ENCODE data around the gene PSMB5.

PSMB5 gene

GRCh38 chr14:23043754-23044153 is 9.1 kb upstream of the PSMB5 start:
- DNase-seq (ENCODE audit: low read depth): no peak

- DNase-seq (ENCODE audit: low read depth): no peak
These were observed 8.4 kb upstream of the PSMB5 start for GRCh38 chr14:23043145-23043544.

GRCh38 chr14:23042162-23042965 is 7.7 kb upstream of the PSMB5 start, which contains the start of gene PSMB11:
TSS of gene PSMB11 (plus strand) at chr14:23042212. CDS start at chr14:23042226, 14 bp downstream.
- DNase-seq (ENCODE audit: low read depth): no peak

- DNase-seq (ENCODE audit: low read depth): no peak
These were observed 7.0 kb upstream of the PSMB5 start for GRCh38 chr14:23041729-23042128.

GRCh38 chr14:23040100-23040499 is 5.4 kb upstream of the PSMB5 start:
- DNase-seq (ENCODE audit: low read depth): no peak

GRCh38 chr14:23035303-23036144 is 824 bp upstream of the PSMB5 start:
- no peak for DNase-seq (ENCODE audit: low read depth)

- DNase-seq (ENCODE audit: low read depth): no peak
These were observed 751 bp downstream of the PSMB5 start for GRCh38 chr14:23033801-23034497.

GRCh38 chr14:23033251-23033727 is 1.4 kb downstream of the PSMB5 start:
- DNase-seq (ENCODE audit: low read depth): no peak

- DNase-seq (ENCODE audit: low read depth): no peak
These were observed 3.8 kb downstream of the PSMB5 start for GRCh38 chr14:23030936-23031335.

GRCh38 chr14:23028799-23029198 is 5.9 kb downstream of the PSMB5 start:
- no peak for DNase-seq (ENCODE audit: low read depth)

GRCh38 chr14:23025151-23025814 is 9.4 kb downstream of the PSMB5 start:
- DNase-seq (ENCODE audit: low read depth): no peak

GRCh38 chr14:23024612-23025075 is 10.1 kb downstream of the PSMB5 start:
- DNase-seq (ENCODE audit: low read depth): no peak

- no peak for DNase-seq (ENCODE audit: low read depth)
These were observed 10.9 kb downstream of the PSMB5 start for GRCh38 chr14:23023795-23024152.

- DNase-seq (ENCODE audit: low read depth): no peak
These were observed 11.5 kb downstream of the PSMB5 start for GRCh38 chr14:23023022-23023794.

- DNase-seq (ENCODE audit: low read depth): no peak
These were observed 12.7 kb downstream of the PSMB5 start for GRCh38 chr14:23021889-23022442.

- no peak for DNase-seq (ENCODE audit: low read depth)
These were observed 13.3 kb downstream of the PSMB5 start for GRCh38 chr14:23021434-23021833.

- DNase-seq (ENCODE audit: low read depth): no peak
These were observed 14.3 kb downstream of the PSMB5 start for GRCh38 chr14:23020143-23021128.

GRCh38 chr14:23018107-23018506 is 16.6 kb downstream of the PSMB5 start:
- DNase-seq (ENCODE audit: low read depth): no peak

GRCh38 chr14:23017091-23017490 is 17.6 kb downstream of the PSMB5 start:
- DNase-seq (ENCODE audit: low read depth): no peak
